ENCODE data around the gene SQOR. TPM values are rescaled to one million over a fixed set of nuclear protein-coding genes. Genes with fewer than 3 reads are reported as not detected.

SQOR gene
- total and polyA plus RNA-seq, 3 donors from 2014 or later = 8.1 to 18.2 (median 9.1) TPM

- Histone ChIP-seq H3K27me3 (no peaks in the 10 kb centered on the region), H3K4me1 (no peaks in the 10 kb centered on the region), H3K27ac (no peak overlapping the region), H3K36me3 (ENCODE audit: low read depth, missing control alignments) (no peaks in the 10 kb centered on the region), H3K4me3 (peak overlapping the region; percentile 17 to 60), H3K9me3 (no peaks in the 10 kb centered on the region)
- intact Hi-C loops (cut with DNase I; ENCODE audit: low total_unique reads) = no loop called here
- DNase-seq = peak; percentile 92
- TF ChIP-seq POLR2A (IDR thresholded peaks at IDR 0.05) (no peak), CTCF (IDR thresholded peaks at IDR 0.05) (peak; percentile 85 to 94 (median 93))
- 1 to 2% methylated on average over 15 of the region's 15 CpGs for WGBS, 2 donors
Observed at GRCh38 chr15:45705510-45706473, 71.0 kb downstream of the SQOR start.

- TF ChIP-seq POLR2A (IDR thresholded peaks at IDR 0.05) = no peak
- TF ChIP-seq CTCF (IDR thresholded peaks at IDR 0.05) = no peak
- no peak for DNase-seq
- intact Hi-C loops (cut with DNase I; ENCODE audit: low total_unique reads) = no loop called here
- no peaks in the 10 kb centered on the region for H3K36me3 ChIP-seq (ENCODE audit: low read depth, missing control alignments)
- no peak overlapping the region for H3K4me3 ChIP-seq
- WGBS, 2 donors = 49 to 60% methylated on average over 6 of the region's 6 CpGs
- H3K9me3 ChIP-seq = no peaks in the 10 kb centered on the region
- H3K27me3 ChIP-seq = no peaks in the 10 kb centered on the region
- no peak overlapping the region for H3K27ac ChIP-seq
- no peaks in the 10 kb centered on the region for H3K4me1 ChIP-seq
Observed at GRCh38 chr15:45710657-45711056, 75.8 kb downstream of the SQOR start.

GRCh38 chr15:45714590-45715488 lies 80.0 kb downstream of the SQOR start:
- no peak overlapping the region for H3K4me3 ChIP-seq
- no peak overlapping the region for H3K27ac ChIP-seq
- H3K27me3 ChIP-seq = no peaks in the 10 kb centered on the region
- no peaks in the 10 kb centered on the region for H3K4me1 ChIP-seq
- intact Hi-C loops (cut with DNase I; ENCODE audit: low total_unique reads) = no loop called here
- no peaks in the 10 kb centered on the region for H3K36me3 ChIP-seq (ENCODE audit: low read depth, missing control alignments)
- WGBS, 2 donors = 21 to 24% methylated on average over 21 to 24 of the region's 24 CpGs
- no peaks in the 10 kb centered on the region for H3K9me3 ChIP-seq
- TF ChIP-seq POLR2A (IDR thresholded peaks at IDR 0.05) (no peak), CTCF (IDR thresholded peaks at IDR 0.05) (peak; percentile 81 to 89 (median 88))
- DNase-seq = peak; percentile 86

GRCh38 chr15:45715528-45715927 lies 80.7 kb downstream of the SQOR start:
- Histone ChIP-seq H3K9me3 (no peaks in the 10 kb centered on the region), H3K36me3 (ENCODE audit: low read depth, missing control alignments) (no peaks in the 10 kb centered on the region), H3K27me3 (no peaks in the 10 kb centered on the region), H3K27ac (no peak overlapping the region), H3K4me1 (no peaks in the 10 kb centered on the region), H3K4me3 (no peak overlapping the region)
- 100% methylated on average over 1 of the region's 1 CpG for WGBS, 2 donors
- intact Hi-C loops (cut with DNase I; ENCODE audit: low total_unique reads) = no loop called here
- DNase-seq = no peak
- TF ChIP-seq POLR2A (IDR thresholded peaks at IDR 0.05) = no peak

GRCh38 chr15:45719490-45719889 lies 84.7 kb downstream of the SQOR start:
- Histone ChIP-seq H3K27me3 (no peaks in the 10 kb centered on the region), H3K4me1 (no peaks in the 10 kb centered on the region), H3K36me3 (ENCODE audit: low read depth, missing control alignments) (no peaks in the 10 kb centered on the region), H3K27ac (no peak overlapping the region), H3K4me3 (no peak overlapping the region), H3K9me3 (no peaks in the 10 kb centered on the region)
- 37 to 52% methylated on average over 3 to 4 of the region's 4 CpGs for WGBS, 2 donors
- TF ChIP-seq POLR2A (IDR thresholded peaks at IDR 0.05) = no peak
- TF ChIP-seq CTCF (IDR thresholded peaks at IDR 0.05) = no peak
- intact Hi-C loops (cut with DNase I; ENCODE audit: low total_unique reads) = no loop called here
- DNase-seq = peak; percentile 54

Data from testis (tissue), 3 donors.